Measurements from ENCODE around the gene TYW1B. TPM values are rescaled to one million over a fixed set of nuclear protein-coding genes. Genes with fewer than 3 reads are reported as not detected.
"Not testable (repeated sequence)": the region's sequence is repeated elsewhere in the genome, so short reads cannot be mapped to it uniquely, and the experiment has no call there.

TYW1B gene
- total RNA-seq, 2 experiments from 2014 or later, result 3.6 to 4.0 TPM

- intact Hi-C loops (cut with DNase I, micrococcal nuclease), result loop anchor here (2.0 to 10.0 kb wide), 5 partner anchors 52 to 905 kb away; partner anchors contain the start of genes ABHD11 (in 1 of the 2) and STX1A (in 1 of the 2)
- TF ChIP-seq, protein P1, sequence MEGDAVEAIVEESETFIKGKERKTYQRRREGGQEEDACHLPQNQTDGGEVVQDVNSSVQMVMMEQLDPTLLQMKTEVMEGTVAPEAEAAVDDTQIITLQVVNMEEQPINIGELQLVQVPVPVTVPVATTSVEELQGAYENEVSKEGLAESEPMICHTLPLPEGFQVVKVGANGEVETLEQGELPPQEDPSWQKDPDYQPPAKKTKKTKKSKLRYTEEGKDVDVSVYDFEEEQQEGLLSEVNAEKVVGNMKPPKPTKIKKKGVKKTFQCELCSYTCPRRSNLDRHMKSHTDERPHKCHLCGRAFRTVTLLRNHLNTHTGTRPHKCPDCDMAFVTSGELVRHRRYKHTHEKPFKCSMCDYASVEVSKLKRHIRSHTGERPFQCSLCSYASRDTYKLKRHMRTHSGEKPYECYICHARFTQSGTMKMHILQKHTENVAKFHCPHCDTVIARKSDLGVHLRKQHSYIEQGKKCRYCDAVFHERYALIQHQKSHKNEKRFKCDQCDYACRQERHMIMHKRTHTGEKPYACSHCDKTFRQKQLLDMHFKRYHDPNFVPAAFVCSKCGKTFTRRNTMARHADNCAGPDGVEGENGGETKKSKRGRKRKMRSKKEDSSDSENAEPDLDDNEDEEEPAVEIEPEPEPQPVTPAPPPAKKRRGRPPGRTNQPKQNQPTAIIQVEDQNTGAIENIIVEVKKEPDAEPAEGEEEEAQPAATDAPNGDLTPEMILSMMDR (IDR thresholded peaks at IDR 0.05), result peak; percentile 62
- peak overlapping the region; percentile 71 for H3K4me3 ChIP-seq (ENCODE audit: low read length)
- H3K27me3 ChIP-seq (ENCODE audit: control insufficient read depth in 1 of 2, insufficient read depth in 2 of 2, low read length in 2 of 2); H3K27me3 Mint-ChIP-seq; H3K9me3 Mint-ChIP-seq; CTCF ChIA-PET; H3K9me3 ChIP-seq (ENCODE audit: control insufficient read depth in 1 of 2, insufficient read depth in 1 of 2, low read length in 2 of 2): not testable (repeated sequence)
- ATAC-seq (ENCODE audit: poor library complexity) (peak; percentile 49), DNase-seq (peak; percentile 20 to 83 (median 47))
- H3K4me3 Mint-ChIP-seq, result peak overlapping the region; percentile 97
- H3K4me1 Mint-ChIP-seq (ENCODE audit: low read depth), result peaks cover 24% of the 10 kb centered on the region
- peaks cover 34% of the 10 kb centered on the region for H3K36me3 ChIP-seq (ENCODE audit: insufficient read depth, low read length)
- peaks cover 52% of the 10 kb centered on the region for H3K36me3 Mint-ChIP-seq (ENCODE audit: low read depth)
- H3K4me1 ChIP-seq (ENCODE audit: insufficient read depth, low read length), result peaks cover 18% of the 10 kb centered on the region
- peak overlapping the region; percentile 94 for H3K27ac Mint-ChIP-seq
- POLR2A ChIA-PET, result interaction anchor here (0.7 to 1.9 kb wide), 6 partner anchors 9 to 692 kb away, joined by 3 to 23 read pairs (median 6); partner anchors contain the start of gene BAZ1B
- H3K27ac ChIP-seq (ENCODE audit: low read depth in 1 of 2, low read length in 2 of 2), result peak overlapping the region; percentile 91 to 94
Observed at GRCh38 chr7:72829687-72830354, 1.8 kb upstream of the TYW1B start.

- DNase-seq (peak; percentile 93 to 99 (median 96)), ATAC-seq (ENCODE audit: poor library complexity) (peak; percentile 50)
- Histone ChIP-seq H3K4me3 (ENCODE audit: low read length) (peak overlapping the region; percentile 71), H3K36me3 (ENCODE audit: insufficient read depth, low read length) (peaks cover 31% of the 10 kb centered on the region), H3K27ac (ENCODE audit: low read depth in 1 of 2, low read length in 2 of 2) (peak overlapping the region; percentile 91 to 94), H3K4me1 (ENCODE audit: insufficient read depth, low read length) (peaks cover 18% of the 10 kb centered on the region)
- H3K27me3 Mint-ChIP-seq; H3K9me3 ChIP-seq (ENCODE audit: control insufficient read depth in 1 of 2, insufficient read depth in 1 of 2, low read length in 2 of 2); H3K9me3 Mint-ChIP-seq; H3K27me3 ChIP-seq (ENCODE audit: control insufficient read depth in 1 of 2, insufficient read depth in 2 of 2, low read length in 2 of 2); CTCF ChIA-PET: not testable (repeated sequence)
- H3K4me3 Mint-ChIP-seq, result peak overlapping the region; percentile 97
- POLR2A ChIA-PET, result interaction anchor here (0.6 to 1.9 kb wide), 10 partner anchors 9 to 696 kb away, joined by 3 to 23 read pairs (median 6); partner anchors contain the start of genes BAZ1B and NSUN5
- peak overlapping the region; percentile 94 for H3K27ac Mint-ChIP-seq
- intact Hi-C loops (cut with DNase I, micrococcal nuclease), result loop anchor here (2.0 to 10.0 kb wide), 4 partner anchors 86 to 906 kb away; partner anchors contain the start of genes ABHD11 (in 1 of the 2) and STX1A (in 1 of the 2)
- peaks cover 24% of the 10 kb centered on the region for H3K4me1 Mint-ChIP-seq (ENCODE audit: low read depth)
- H3K36me3 Mint-ChIP-seq (ENCODE audit: low read depth), result peaks cover 47% of the 10 kb centered on the region
Observed at GRCh38 chr7:72829291-72829686, 1.3 kb upstream of the TYW1B start.

DNA sequence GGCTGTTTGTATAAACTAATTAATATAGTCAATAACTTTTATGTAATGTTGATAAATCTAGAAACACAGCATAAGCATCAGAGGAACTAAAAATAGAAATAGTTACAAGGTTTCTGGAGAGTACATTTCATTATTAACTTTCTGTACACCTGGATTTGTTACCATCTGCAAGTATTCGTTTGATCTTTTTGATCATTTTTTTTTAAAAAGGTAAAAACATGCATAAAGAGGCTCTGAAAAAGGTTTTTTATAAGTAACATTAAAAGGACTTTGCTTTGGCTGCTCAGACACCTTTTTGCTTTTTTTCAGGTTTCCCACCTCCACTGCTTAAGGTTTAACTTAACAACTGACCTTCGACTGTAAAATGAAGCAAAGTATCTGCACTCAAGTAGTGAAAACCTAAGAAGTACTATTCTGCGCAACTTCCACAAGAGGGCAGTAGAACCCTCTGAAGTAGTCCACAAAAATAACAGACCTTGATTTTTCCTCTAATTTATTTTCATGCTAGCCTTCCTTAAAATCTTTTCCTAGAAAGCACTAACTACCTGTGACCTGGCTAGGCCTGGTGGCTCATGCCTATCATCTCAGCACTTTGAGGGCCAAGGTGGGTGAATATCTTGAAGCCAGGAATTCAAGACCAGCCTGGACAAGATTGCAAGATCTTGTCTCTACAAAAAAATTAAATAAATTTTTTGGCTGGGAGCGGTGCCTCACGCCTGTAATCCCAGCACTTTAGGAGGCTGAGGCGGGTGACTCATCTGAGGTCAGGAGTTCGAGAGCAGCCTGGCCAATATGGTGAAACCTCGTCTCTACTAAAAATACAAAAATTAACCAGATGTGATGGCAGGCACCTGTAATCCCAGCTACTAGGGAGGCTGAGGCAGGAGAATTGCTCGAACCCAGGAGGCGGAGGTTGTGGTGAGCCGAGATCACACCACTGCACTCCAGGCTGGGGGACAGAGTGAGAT lies 4.0 kb downstream of the TYW1B start:
- H3K36me3 ChIP-seq (ENCODE audit: insufficient read depth, low read length); H3K27me3 ChIP-seq (ENCODE audit: control insufficient read depth in 1 of 2, insufficient read depth in 2 of 2, low read length in 2 of 2); ATAC-seq (ENCODE audit: poor library complexity); H3K9me3 ChIP-seq (ENCODE audit: control insufficient read depth in 1 of 2, insufficient read depth in 1 of 2, low read length in 2 of 2); H3K27me3 Mint-ChIP-seq; CTCF ChIA-PET; H3K4me1 ChIP-seq (ENCODE audit: insufficient read depth, low read length); H3K9me3 Mint-ChIP-seq; POLR2A ChIA-PET; H3K4me3 ChIP-seq (ENCODE audit: low read length); H3K27ac Mint-ChIP-seq; H3K4me1 Mint-ChIP-seq (ENCODE audit: low read depth); H3K27ac ChIP-seq (ENCODE audit: low read depth in 1 of 2, low read length in 2 of 2): not testable (repeated sequence)
- Mint-ChIP-seq H3K4me3 (peak overlapping the region; percentile 76), H3K36me3 (ENCODE audit: low read depth) (peaks cover 11% of the 10 kb centered on the region)
- DNase-seq, result peak in 3 of 14 experiments; percentile 38 to 41 (median 39)
- TF ChIP-seq, protein P1 (IDR thresholded peaks at IDR 0.05), result peak; percentile 59
- intact Hi-C loops (cut with DNase I, micrococcal nuclease), result loop anchor here in 1 of 2 experiments (2.0 to 10.0 kb wide), 3 partner anchors 91 to 911 kb away; partner anchors contain the start of gene ABHD11

DNA sequence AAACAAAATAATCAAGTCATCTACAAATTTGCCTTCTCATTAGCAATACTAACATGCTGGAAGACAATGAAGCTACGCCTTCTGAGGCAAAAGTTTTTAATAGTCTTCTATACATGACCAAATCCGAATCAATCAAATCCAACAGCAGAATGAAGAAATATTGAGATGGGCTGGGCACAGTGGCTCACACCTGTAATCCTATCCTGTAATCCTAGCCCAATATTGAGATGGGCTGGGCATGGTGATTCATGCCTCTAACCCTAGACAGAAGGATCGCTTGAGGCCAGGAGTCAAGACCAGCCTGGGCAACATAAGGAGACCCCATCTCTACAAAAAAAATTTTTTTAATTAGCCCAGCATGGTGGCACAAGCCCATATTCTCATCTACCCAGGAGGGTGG lies 5.5 kb downstream of the TYW1B start:
- H3K4me1 Mint-ChIP-seq (ENCODE audit: low read depth); H3K36me3 Mint-ChIP-seq (ENCODE audit: low read depth); H3K27ac ChIP-seq (ENCODE audit: low read depth in 1 of 2, low read length in 2 of 2); H3K27me3 ChIP-seq (ENCODE audit: control insufficient read depth in 1 of 2, insufficient read depth in 2 of 2, low read length in 2 of 2); H3K27ac Mint-ChIP-seq; H3K36me3 ChIP-seq (ENCODE audit: insufficient read depth, low read length); H3K4me3 ChIP-seq (ENCODE audit: low read length); CTCF ChIA-PET; H3K4me1 ChIP-seq (ENCODE audit: insufficient read depth, low read length); DNase-seq; H3K4me3 Mint-ChIP-seq; POLR2A ChIA-PET; H3K27me3 Mint-ChIP-seq; ATAC-seq (ENCODE audit: poor library complexity); H3K9me3 ChIP-seq (ENCODE audit: control insufficient read depth in 1 of 2, insufficient read depth in 1 of 2, low read length in 2 of 2); H3K9me3 Mint-ChIP-seq: not testable (repeated sequence)
- intact Hi-C loops (cut with DNase I, micrococcal nuclease), result loop anchor here in 1 of 2 experiments (2.0 to 10.0 kb wide), 3 partner anchors 92 to 912 kb away; partner anchors contain the start of gene ABHD11

GRCh38 chr7:72818663-72819361 lies 9.2 kb downstream of the TYW1B start:
- peaks cover 29% of the 10 kb centered on the region for H3K36me3 Mint-ChIP-seq (ENCODE audit: low read depth)
- H3K9me3 Mint-ChIP-seq; H3K36me3 ChIP-seq (ENCODE audit: insufficient read depth, low read length); intact Hi-C loops (cut with DNase I, micrococcal nuclease); H3K4me1 ChIP-seq (ENCODE audit: insufficient read depth, low read length); H3K4me3 ChIP-seq (ENCODE audit: low read length); H3K9me3 ChIP-seq (ENCODE audit: control insufficient read depth in 1 of 2, insufficient read depth in 1 of 2, low read length in 2 of 2); H3K27me3 ChIP-seq (ENCODE audit: control insufficient read depth in 1 of 2, insufficient read depth in 2 of 2, low read length in 2 of 2); H3K27ac ChIP-seq (ENCODE audit: low read depth in 1 of 2, low read length in 2 of 2); H3K4me1 Mint-ChIP-seq (ENCODE audit: low read depth); H3K27me3 Mint-ChIP-seq; CTCF ChIA-PET; H3K4me3 Mint-ChIP-seq; POLR2A ChIA-PET; H3K27ac Mint-ChIP-seq; ATAC-seq (ENCODE audit: poor library complexity): not testable (repeated sequence)
- DNase-seq, result peak in 1 of 14 experiments; percentile 29
